HEK293T (cell line): ENCODE measurements around the gene ZDHHC18.
"Not testable (repeated sequence)": the region's sequence is repeated elsewhere in the genome, so short reads cannot be mapped to it uniquely, and the experiment has no call there.

Source experiments
- CTCF ChIA-PET: fragments of 350-600 bp; formaldehyde crosslinking; extraction: SDS; loops from one replicate; lab custom pipeline; 2021; ENCODE audit warnings: antibody characterized with exemption, inconsistent platforms; lab: Yijun Ruan, JAX
- POLR2A ChIA-PET: fragments of 350-600 bp; formaldehyde crosslinking; extraction: SDS; loops from one replicate; lab custom pipeline; 2020; ENCODE audit warnings: antibody characterized with exemption, inconsistent platforms; lab: Yijun Ruan, JAX
- DNase-seq: peaks from one replicate; pipeline ENCODE4 v3.0.0; 2012; ENCODE audit warnings: mixed read lengths; ENCODE audit errors: extremely low spot score
- ARNT ChIP-seq: fragments of 450-650 bp; IDR thresholded peaks from 2 replicates; pipeline ENCODE4 v1.6.1; 2017; ENCODE audit warnings: mild to moderate bottlenecking
- BHLHE40 ChIP-seq: fragments of 450-650 bp; IDR thresholded peaks from 2 replicates; pipeline ENCODE4 v1.6.1; 2016; ENCODE audit warnings: mild to moderate bottlenecking, moderate library complexity, borderline replicate concordance
- CTBP1 ChIP-seq: fragments of 450-650 bp; IDR thresholded peaks from 2 replicates; pipeline ENCODE4 v1.6.1; 2016; ENCODE audit warnings: borderline replicate concordance
- ELF4 ChIP-seq: fragments of 450-650 bp; IDR thresholded peaks from 2 replicates; pipeline ENCODE4 v1.6.1; 2017; ENCODE audit warnings: antibody characterized with exemption
- FOXA1 ChIP-seq: fragments of 450-650 bp; IDR thresholded peaks from 2 replicates; pipeline ENCODE4 v1.6.1; 2016; ENCODE audit warnings: mild to moderate bottlenecking
- FOXK2 ChIP-seq: fragments of 450-650 bp; IDR thresholded peaks from 2 replicates; pipeline ENCODE4 v1.6.1; 2016; ENCODE audit warnings: mild to moderate bottlenecking
- FOXM1 ChIP-seq: fragments of 450-650 bp; IDR thresholded peaks from 2 replicates; pipeline ENCODE4 v1.6.1; 2017; ENCODE audit warnings: mild to moderate bottlenecking, borderline replicate concordance
- HDGF ChIP-seq: fragments of 450-650 bp; IDR thresholded peaks from 2 replicates; pipeline ENCODE4 v1.6.1; 2017; ENCODE audit warnings: antibody characterized with exemption, borderline replicate concordance
- L3MBTL2 ChIP-seq: fragments of 450-650 bp; conservative IDR thresholded peaks from 2 replicates; pipeline ENCODE4 v1.6.1; 2016; ENCODE audit warnings: mild to moderate bottlenecking
- LEF1 ChIP-seq: fragments of 450-650 bp; IDR thresholded peaks from 2 replicates; pipeline ENCODE4 v1.6.1; 2017; ENCODE audit warnings: mild to moderate bottlenecking, borderline replicate concordance
- NFRKB ChIP-seq: fragments of 450-650 bp; IDR thresholded peaks from 2 replicates; pipeline ENCODE4 v1.6.1; 2016; ENCODE audit warnings: mild to moderate bottlenecking, moderate library complexity
- PKNOX1 ChIP-seq: fragments of 450-650 bp; IDR thresholded peaks from 2 replicates; pipeline ENCODE4 v1.6.1; 2016
- SP1 ChIP-seq: fragments of 450-650 bp; IDR thresholded peaks from 2 replicates; pipeline ENCODE4 v1.6.1; 2017
- SUZ12 ChIP-seq: fragments of 450-650 bp; IDR thresholded peaks from 2 replicates; pipeline ENCODE4 v1.6.1; 2016; ENCODE audit warnings: mild to moderate bottlenecking
- TARDBP ChIP-seq: fragments of 450-650 bp; IDR thresholded peaks from 2 replicates; pipeline ENCODE4 v1.6.1; 2016
- ZNF384 ChIP-seq: fragments of 450-650 bp; IDR thresholded peaks from 2 replicates; pipeline ENCODE4 v1.6.1; 2016

Gene ZDHHC18

GRCh38 chr1:26792924-26793323 lies 33.6 kb upstream of the ZDHHC18 start:
- ChIA-PET CTCF (no interaction called here), POLR2A (no interaction called here)
- DNase-seq: no peak
- no peak for TF ChIP-seq NFRKB
- no peak for TF ChIP-seq L3MBTL2
- TF ChIP-seq CTBP1: no peak
- no peak for TF ChIP-seq BHLHE40
- no peak for TF ChIP-seq ARNT
- TF ChIP-seq FOXM1: no peak

GRCh38 chr1:26794391-26794790 lies 32.1 kb upstream of the ZDHHC18 start:
- POLR2A ChIA-PET: interaction anchor here (0.7 kb wide), 1 partner anchor 96 kb away, joined by 3 read pairs; the partner anchor contains the start of gene GPN2
- no peak for TF ChIP-seq FOXA1
- TF ChIP-seq L3MBTL2: no peak
- TF ChIP-seq SP1: no peak
- TF ChIP-seq ZNF384: no peak
- TF ChIP-seq ARNT: no peak
- no peak for TF ChIP-seq ELF4
- TF ChIP-seq TARDBP: no peak
- TF ChIP-seq BHLHE40: no peak
- TF ChIP-seq FOXM1: no peak
- no peak for TF ChIP-seq LEF1
- TF ChIP-seq NFRKB: no peak
- no peak for TF ChIP-seq PKNOX1
- no peak for TF ChIP-seq CTBP1
- no peak for TF ChIP-seq SUZ12
- TF ChIP-seq HDGF: no peak
- TF ChIP-seq FOXK2: no peak
- CTCF ChIA-PET: interaction anchor here (0.6 kb wide), 1 partner anchor 88 kb away, joined by 5 read pairs; no protein-coding TSS in a partner anchor
- DNase-seq: no peak

GRCh38 chr1:26797627-26798026 lies 28.9 kb upstream of the ZDHHC18 start:
- TF ChIP-seq ELF4 (no peak), SP1 (no peak), TARDBP (no peak), BHLHE40 (no peak), HDGF (no peak), ZNF384 (no peak), NFRKB (no peak), FOXA1 (no peak), ARNT (no peak)
- ChIA-PET POLR2A (interaction anchor here (1.2 to 2.0 kb wide), 2 partner anchors 10 to 67 kb away, joined by 5 to 7 read pairs; partner anchors contain the start of gene PIGV), CTCF (interaction anchor here (0.7 to 1.1 kb wide), 2 partner anchors 9 to 13 kb away, joined by 3 read pairs; no protein-coding TSS in a partner anchor)
- no peak for DNase-seq

GRCh38 chr1:26799479-26800142 lies 26.9 kb upstream of the ZDHHC18 start:
- TF ChIP-seq BHLHE40 (no peak), FOXA1 (no peak), LEF1 (no peak), TARDBP (no peak), NFRKB (no peak), L3MBTL2 (no peak), PKNOX1 (no peak), CTBP1 (no peak), SUZ12 (no peak), FOXM1 (no peak), SP1 (no peak), ELF4 (no peak), HDGF (no peak), ARNT (no peak), FOXK2 (no peak), ZNF384 (no peak)

GRCh38 chr1:26803932-26804331 lies 22.6 kb upstream of the ZDHHC18 start:
- DNase-seq, CTCF ChIA-PET, POLR2A ChIA-PET: not testable (repeated sequence)

More at GRCh38 chr1:26799479-26800142, 26.9 kb upstream of the ZDHHC18 start:
- POLR2A ChIA-PET: interaction anchor here (0.6 to 2.1 kb wide), 8 partner anchors 8 to 108 kb away, joined by 3 to 6 read pairs (median 3); partner anchors contain the start of genes GPN2 and PIGV
- CTCF ChIA-PET: interaction anchor here (0.6 to 2.8 kb wide), 5 partner anchors 10 to 197 kb away, joined by 3 to 14 read pairs (median 4); no protein-coding TSS in a partner anchor
- DNase-seq: no peak

- peak; percentile 96 for TF ChIP-seq ZNF384
- ChIA-PET CTCF (interaction anchor here (0.6 to 2.7 kb wide), 6 partner anchors 11 to 341 kb away, joined by 3 to 9 read pairs (median 3); no protein-coding TSS in a partner anchor), POLR2A (interaction anchor here (1.5 kb wide), 1 partner anchor 16 kb away, joined by 3 read pairs; the partner anchor contains the start of gene ZDHHC18)
- peak; percentile 74 for DNase-seq
Observed at GRCh38 chr1:26810105-26810504, 16.4 kb upstream of the ZDHHC18 start.

- CTCF ChIA-PET: interaction anchor here (0.6 to 2.7 kb wide), 5 partner anchors 8 to 398 kb away, joined by 3 to 8 read pairs (median 3); no protein-coding TSS in a partner anchor
- DNase-seq: no peak
- no peak for TF ChIP-seq BHLHE40
- TF ChIP-seq LEF1: no peak
- TF ChIP-seq PKNOX1: no peak
- no peak for TF ChIP-seq L3MBTL2
- no peak for TF ChIP-seq TARDBP
- no peak for TF ChIP-seq ELF4
- TF ChIP-seq FOXK2: no peak
- no peak for TF ChIP-seq FOXM1
- no peak for TF ChIP-seq FOXA1
- no peak for TF ChIP-seq SP1
- POLR2A ChIA-PET: interaction anchor here (0.8 to 1.7 kb wide), 3 partner anchors 15 to 79 kb away, joined by 3 to 4 read pairs (median 3); partner anchors contain the start of genes GPN2 and ZDHHC18
Observed at GRCh38 chr1:26811057-26811456, 15.4 kb upstream of the ZDHHC18 start.
